Measurements from ENCODE around the gene PPP1R1C.

GRCh38 chr2:182069416-182069815 lies 83.8 kb downstream of the PPP1R1C start:
- TF ChIP-seq POLR2AphosphoS5 (IDR thresholded peaks at IDR 0.05; ENCODE audit: low read depth, low read length) (no peak), TAF1 (IDR thresholded peaks at IDR 0.05; ENCODE audit: borderline replicate concordance, low read depth, low read length) (no peak), POLR2A (IDR thresholded peaks at IDR 0.05; ENCODE audit: low read depth, low read length) (no peak)

Data from GM12892 (cell line).